OCI-LY7 (cell line): ENCODE results near the gene JPT2. TPM values are rescaled to one million over a fixed set of nuclear protein-coding genes. Genes with fewer than 3 reads are reported as not detected.

ENCODE experiments used
- BruUV-seq: library from RNA; stranded (reverse); fragments of 400-500 nt; replicated peaks from 2 replicates; lab custom pipeline; 2021; lab: Mats Ljungman, UMichigan
- CTCF ChIA-PET: fragments of 300-600 bp; sonication (Branson Sonifier 250); formaldehyde crosslinking; loops from one replicate; lab custom pipeline; 2022; ENCODE audit warnings: antibody characterized with exemption; ENCODE audit not compliant: unreplicated experiment; lab: Charles Lee
- POLR2A ChIA-PET: fragments of 300-600 bp; sonication (Branson Sonifier 250); formaldehyde crosslinking; loops from one replicate; lab custom pipeline; 2022; ENCODE audit warnings: antibody characterized with exemption; lab: Charles Lee
- DNase-seq: peaks from one replicate; pipeline ENCODE4 v3.0.0-alpha.2; 2015; ENCODE audit warnings: low spot score
- H2AFZ ChIP-seq: fragments of 200-600 bp; sonication (generic), shearing (Covaris generic); 2 replicates; pipeline ENCODE4 v1.6.1; 2014; ENCODE audit warnings: mild to moderate bottlenecking, antibody characterized with exemption, low read length, moderate library complexity
- H3K27ac ChIP-seq: fragments of 200-600 bp; sonication (generic); 2 replicates; pipeline ENCODE4 v1.5.1; 2014; ENCODE audit warnings: mixed run types, low read depth, mild to moderate bottlenecking, moderate library complexity, low read length, inconsistent platforms; ENCODE audit not compliant: poor library complexity, severe bottlenecking
- H3K36me3 ChIP-seq: fragments of 200-600 bp; sonication (generic); 2 replicates; pipeline ENCODE4 v1.6.1; 2014; ENCODE audit warnings: mild to moderate bottlenecking, antibody characterized with exemption, low read length, moderate library complexity, mixed read lengths; ENCODE audit not compliant: insufficient read depth
- H3K4me1 ChIP-seq: fragments of 200-600 bp; sonication (generic); 2 replicates; pipeline ENCODE4 v1.5.1; 2014; ENCODE audit warnings: mild to moderate bottlenecking, low read length; ENCODE audit not compliant: insufficient read depth, poor library complexity, severe bottlenecking
- H3K4me2 ChIP-seq: fragments of 200-600 bp; sonication (generic); 2 replicates; pipeline ENCODE4 v1.6.1; 2014; ENCODE audit warnings: mild to moderate bottlenecking, low read length
- H3K4me3 ChIP-seq: fragments of 200-600 bp; sonication (generic); 2 replicates; pipeline ENCODE4 v1.5.1; 2014; ENCODE audit warnings: mild to moderate bottlenecking, low read depth, low read length; ENCODE audit not compliant: poor library complexity, severe bottlenecking
- H3K79me2 ChIP-seq: fragments of 200-600 bp; sonication (generic); 2 replicates; pipeline ENCODE4 v1.6.1; 2016; ENCODE audit warnings: low read depth, mild to moderate bottlenecking, low read length, moderate library complexity, mixed read lengths; ENCODE audit not compliant: insufficient read depth
- H3K9me2 ChIP-seq: fragments of 200-600 bp; sonication (generic); 2 replicates; pipeline ENCODE4 v1.6.1; 2016; ENCODE audit warnings: mild to moderate bottlenecking, low read length, mixed read lengths; ENCODE audit not compliant: insufficient read depth
- H3K9me3 ChIP-seq: fragments of 200-600 bp; sonication (generic); 2 replicates; pipeline ENCODE4 v1.6.1; 2014; ENCODE audit warnings: mild to moderate bottlenecking, mixed run types, low read length, mixed read lengths
- H4K20me1 ChIP-seq: fragments of 200-600 bp; sonication (generic); 2 replicates; pipeline ENCODE4 v1.6.1; 2014; ENCODE audit warnings: mild to moderate bottlenecking, antibody characterized with exemption, low read length, moderate library complexity, mixed read lengths; ENCODE audit not compliant: insufficient read depth
- EZH2phosphoT487 ChIP-seq: fragments of 200-600 bp; sonication (generic); IDR thresholded peaks from 2 replicates; pipeline ENCODE4 v1.6.1; 2018; ENCODE audit warnings: low read depth, borderline replicate concordance, mild to moderate bottlenecking, mixed run types, antibody characterized with exemption, low read length, moderate library complexity, mixed read lengths
- intact Hi-C: fragments of 100-400 bp; cut with micrococcal nuclease; formaldehyde crosslinking; loops from one replicate; pipeline ENCODE4 v1.10.0; 2022; ENCODE audit not compliant: unreplicated experiment
- total RNA-seq, 2 experiments: library from RNA; depleted of rRNA in 1 of 2; stranded (reverse); fragments of >200 nt in 1 of 2; shearing (Covaris generic) in 1 of 2; gene quantifications; 2 replicates each; pipeline ENCODE4 v1.2.3, GENCODE V29; 2014 to 2022
- TF ChIP-seq, protein P1 (sequence below): fragments of 200-600 bp; sonication (generic); conservative IDR thresholded peaks from 2 replicates; pipeline ENCODE4 v1.5.1; 2014; ENCODE audit warnings: mild to moderate bottlenecking, antibody characterized with exemption, low read length, moderate library complexity, mixed read lengths

The JPT2 gene
- total RNA-seq, 2 experiments from 2014 or later: 67.4 to 75.2 TPM

GRCh38 chr16:1631230-1631629, 46.8 kb upstream of the JPT2 start:
- TF ChIP-seq EZH2phosphoT487: no peak
- TF ChIP-seq, protein P1, sequence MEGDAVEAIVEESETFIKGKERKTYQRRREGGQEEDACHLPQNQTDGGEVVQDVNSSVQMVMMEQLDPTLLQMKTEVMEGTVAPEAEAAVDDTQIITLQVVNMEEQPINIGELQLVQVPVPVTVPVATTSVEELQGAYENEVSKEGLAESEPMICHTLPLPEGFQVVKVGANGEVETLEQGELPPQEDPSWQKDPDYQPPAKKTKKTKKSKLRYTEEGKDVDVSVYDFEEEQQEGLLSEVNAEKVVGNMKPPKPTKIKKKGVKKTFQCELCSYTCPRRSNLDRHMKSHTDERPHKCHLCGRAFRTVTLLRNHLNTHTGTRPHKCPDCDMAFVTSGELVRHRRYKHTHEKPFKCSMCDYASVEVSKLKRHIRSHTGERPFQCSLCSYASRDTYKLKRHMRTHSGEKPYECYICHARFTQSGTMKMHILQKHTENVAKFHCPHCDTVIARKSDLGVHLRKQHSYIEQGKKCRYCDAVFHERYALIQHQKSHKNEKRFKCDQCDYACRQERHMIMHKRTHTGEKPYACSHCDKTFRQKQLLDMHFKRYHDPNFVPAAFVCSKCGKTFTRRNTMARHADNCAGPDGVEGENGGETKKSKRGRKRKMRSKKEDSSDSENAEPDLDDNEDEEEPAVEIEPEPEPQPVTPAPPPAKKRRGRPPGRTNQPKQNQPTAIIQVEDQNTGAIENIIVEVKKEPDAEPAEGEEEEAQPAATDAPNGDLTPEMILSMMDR: no peak
- intact Hi-C loops: no loop called here
- no peaks in the 10 kb centered on the region for H3K9me3 ChIP-seq
- peaks cover 90% of the 10 kb centered on the region for H3K36me3 ChIP-seq
- POLR2A ChIA-PET: no interaction called here
- BruUV-seq: no TSS peak
- H3K27ac ChIP-seq: no peak overlapping the region
- CTCF ChIA-PET: no interaction called here
- H3K4me1 ChIP-seq: no peaks in the 10 kb centered on the region
- no peaks in the 10 kb centered on the region for H3K9me2 ChIP-seq
- no peaks in the 10 kb centered on the region for H4K20me1 ChIP-seq
- no peaks in the 10 kb centered on the region for H3K79me2 ChIP-seq
- H3K4me2 ChIP-seq: no peak overlapping the region
- no peak overlapping the region for H2AFZ ChIP-seq
- no peak for DNase-seq
- H3K4me3 ChIP-seq: no peak overlapping the region

DNA sequence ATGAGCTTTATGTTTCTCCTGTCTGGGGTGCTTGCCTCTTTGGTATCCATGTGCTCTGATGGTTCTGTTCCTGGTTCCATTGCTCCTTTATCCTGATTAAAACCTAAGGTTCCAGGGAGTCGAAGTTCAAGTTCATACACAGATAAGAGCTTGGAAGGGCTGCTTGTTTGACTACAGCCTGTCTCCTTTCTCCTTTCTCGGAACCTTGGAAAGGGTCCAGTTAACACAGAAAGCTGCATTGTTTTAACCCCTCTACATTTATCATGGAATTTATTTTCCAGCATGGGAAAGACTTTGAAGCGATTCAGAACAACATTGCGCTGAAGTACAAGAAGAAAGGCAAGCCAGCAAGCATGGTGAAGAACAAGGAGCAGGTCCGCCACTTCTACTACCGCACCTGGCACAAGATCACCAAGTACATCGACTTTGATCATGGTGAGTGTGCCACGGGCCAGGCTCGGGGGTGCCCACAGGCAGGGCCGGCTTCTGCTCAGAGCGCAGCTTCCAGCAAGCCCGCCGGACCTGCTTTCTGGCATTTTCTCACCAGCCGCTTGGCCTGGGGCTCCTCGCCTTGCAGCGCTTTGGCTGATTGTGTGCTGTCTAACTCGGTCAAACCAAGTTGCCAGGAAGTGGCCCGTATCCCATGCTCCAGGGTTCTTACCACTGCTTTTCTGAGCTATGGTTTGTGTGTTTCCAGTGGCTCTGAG, 46.0 kb upstream of the JPT2 start:
- no peak for TF ChIP-seq EZH2phosphoT487
- TF ChIP-seq, protein P1: no peak
- intact Hi-C loops: no loop called here
- ChIA-PET CTCF (no interaction called here), POLR2A (no interaction called here)
- BruUV-seq: no TSS peak
- Histone ChIP-seq H4K20me1 (no peaks in the 10 kb centered on the region), H3K4me2 (no peak overlapping the region), H3K27ac (no peak overlapping the region), H3K36me3 (peaks cover 82% of the 10 kb centered on the region), H2AFZ (no peak overlapping the region), H3K9me2 (no peaks in the 10 kb centered on the region), H3K4me1 (no peaks in the 10 kb centered on the region), H3K79me2 (no peaks in the 10 kb centered on the region), H3K9me3 (no peaks in the 10 kb centered on the region), H3K4me3 (no peak overlapping the region)
- DNase-seq: no peak

DNA sequence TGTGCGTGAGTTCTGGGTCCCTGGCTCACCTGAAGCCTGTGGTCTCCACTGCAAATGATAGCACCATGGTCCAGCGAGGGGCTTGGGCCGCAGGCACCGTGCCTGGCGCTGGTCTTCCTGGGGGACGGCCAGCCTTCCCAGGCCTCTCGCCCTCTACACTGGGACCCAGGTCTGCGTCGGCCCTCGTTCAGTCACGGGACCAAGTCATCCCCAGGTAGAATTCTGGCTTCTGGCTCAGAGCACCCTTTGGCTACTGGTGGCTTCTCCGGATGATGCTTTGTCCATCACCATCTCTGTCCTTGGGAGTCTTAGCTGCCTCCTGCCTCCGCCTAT, 45.5 kb upstream of the JPT2 start:
- CTCF ChIA-PET: no interaction called here
- POLR2A ChIA-PET: no interaction called here
- no TSS peak for BruUV-seq
- no peaks in the 10 kb centered on the region for H3K79me2 ChIP-seq
- intact Hi-C loops: no loop called here
- H3K4me2 ChIP-seq: no peak overlapping the region
- no peaks in the 10 kb centered on the region for H3K4me1 ChIP-seq
- H4K20me1 ChIP-seq: no peaks in the 10 kb centered on the region
- no peak overlapping the region for H3K27ac ChIP-seq
- peaks cover 77% of the 10 kb centered on the region for H3K36me3 ChIP-seq
- no peaks in the 10 kb centered on the region for H3K9me3 ChIP-seq
- no peak overlapping the region for H2AFZ ChIP-seq
- H3K4me3 ChIP-seq: no peak overlapping the region
- DNase-seq: no peak
- H3K9me2 ChIP-seq: no peaks in the 10 kb centered on the region
- TF ChIP-seq, protein P1: no peak
